Activated CD8-positive, alpha-beta memory T cell treated with anti-CD3 and anti-CD28 coated beads, Interleukin-2, amount 50 U/mL, for 1 hour (primary cell): ENCODE results near the gene PARP3.

Experiments used
- DNase-seq: peaks from one replicate; pipeline ENCODE4 v3.0.0-alpha.2; 2020; ENCODE audit errors: extremely low read depth

The PARP3 gene

GRCh38 chr3:51948016-51948580, 5.9 kb downstream of the PARP3 start:
- DNase-seq = no peak

GRCh38 chr3:51949121-51949520, 7.0 kb downstream of the PARP3 start:
- no peak for DNase-seq

GRCh38 chr3:51950899-51951298, 8.7 kb downstream of the PARP3 start:
- no peak for DNase-seq

GRCh38 chr3:51953445-51953844, 11.3 kb downstream of the PARP3 start:
- DNase-seq = no peak

GRCh38 chr3:51954105-51954504, 11.9 kb downstream of the PARP3 start:
- DNase-seq = no peak

- no peak for DNase-seq
These were observed 12.6 kb downstream of the PARP3 start for GRCh38 chr3:51954713-51955112.

- DNase-seq = no peak
These were observed 13.2 kb downstream of the PARP3 start, which contains the start of gene GPR62 for GRCh38 chr3:51955175-51955892. GPR62 (plus strand) TSS chr3:51955381; CDS start chr3:51955653, 272 bp downstream.

GRCh38 chr3:51955893-51956770, 14.0 kb downstream of the PARP3 start:
- DNase-seq = no peak

GRCh38 chr3:51957520-51958205, 15.5 kb downstream of the PARP3 start:
- DNase-seq = no peak

GRCh38 chr3:51958603-51959521, 16.7 kb downstream of the PARP3 start:
- no peak for DNase-seq

GRCh38 chr3:51959651-51960050, 17.5 kb downstream of the PARP3 start:
- no peak for DNase-seq

GRCh38 chr3:51960386-51960785, 18.2 kb downstream of the PARP3 start:
- no peak for DNase-seq

GRCh38 chr3:51961011-51961410, 18.8 kb downstream of the PARP3 start:
- DNase-seq = no peak

GRCh38 chr3:51961602-51962569, 19.7 kb downstream of the PARP3 start:
- DNase-seq = no peak

GRCh38 chr3:51962854-51963530, 20.8 kb downstream of the PARP3 start:
- no peak for DNase-seq

GRCh38 chr3:51963951-51964451, 21.8 kb downstream of the PARP3 start:
- no peak for DNase-seq

GRCh38 chr3:51964521-51964920, 22.4 kb downstream of the PARP3 start:
- DNase-seq = no peak

- no peak for DNase-seq
These were observed 23.9 kb downstream of the PARP3 start for GRCh38 chr3:51966016-51966415.

GRCh38 chr3:51966486-51966885, 24.3 kb downstream of the PARP3 start:
- DNase-seq = no peak
